ENCODE measurements around the gene WDR45B.
"Not testable (repeated sequence)": the region's sequence is repeated elsewhere in the genome, so short reads cannot be mapped to it uniquely, and the experiment has no call there.

Gene WDR45B

GRCh38 chr17:82582709-82583108 lies 65.5 kb downstream of the WDR45B start:
- no peak for DNase-seq (ENCODE audit: low spot score)

- DNase-seq (ENCODE audit: low spot score) = no peak
Measured at GRCh38 chr17:82582213-82582612, 66.0 kb downstream of the WDR45B start.

- not testable (repeated sequence) for DNase-seq (ENCODE audit: low spot score)
Measured at GRCh38 chr17:82579969-82580368, 68.3 kb downstream of the WDR45B start.

GRCh38 chr17:82577300-82577699 lies 70.9 kb downstream of the WDR45B start:
- DNase-seq (ENCODE audit: low spot score) = no peak

GRCh38 chr17:82575581-82576221 lies 72.5 kb downstream of the WDR45B start:
- not testable (repeated sequence) for DNase-seq (ENCODE audit: low spot score)

- no peak for DNase-seq (ENCODE audit: low spot score)
Measured at GRCh38 chr17:82574041-82574440, 74.2 kb downstream of the WDR45B start.

GRCh38 chr17:82571855-82572254 lies 76.4 kb downstream of the WDR45B start:
- no peak for DNase-seq (ENCODE audit: low spot score)

GRCh38 chr17:82570277-82570676 lies 78.0 kb downstream of the WDR45B start:
- DNase-seq (ENCODE audit: low spot score) = no peak

- no peak for DNase-seq (ENCODE audit: low spot score)
Measured at GRCh38 chr17:82569621-82570020, 78.6 kb downstream of the WDR45B start.

- peak; percentile 44 for DNase-seq (ENCODE audit: low spot score)
Measured at GRCh38 chr17:82568997-82569393, 79.2 kb downstream of the WDR45B start.

- no peak for DNase-seq (ENCODE audit: low spot score)
Measured at GRCh38 chr17:82567286-82567685, 81.0 kb downstream of the WDR45B start.

GRCh38 chr17:82566129-82566960 lies 81.9 kb downstream of the WDR45B start:
- no peak for DNase-seq (ENCODE audit: low spot score)

GRCh38 chr17:82565551-82565950 lies 82.7 kb downstream of the WDR45B start:
- no peak for DNase-seq (ENCODE audit: low spot score)

Measured in hepatic stellate cell (primary cell).